Measurements from ENCODE around the gene RALGDS. TPM values are rescaled to one million over a fixed set of nuclear protein-coding genes. Genes with fewer than 3 reads are reported as not detected.

RALGDS gene
- total and polyA plus RNA-seq, 2 experiments from 2014 or later: 8.6 to 20.3 TPM

DNA sequence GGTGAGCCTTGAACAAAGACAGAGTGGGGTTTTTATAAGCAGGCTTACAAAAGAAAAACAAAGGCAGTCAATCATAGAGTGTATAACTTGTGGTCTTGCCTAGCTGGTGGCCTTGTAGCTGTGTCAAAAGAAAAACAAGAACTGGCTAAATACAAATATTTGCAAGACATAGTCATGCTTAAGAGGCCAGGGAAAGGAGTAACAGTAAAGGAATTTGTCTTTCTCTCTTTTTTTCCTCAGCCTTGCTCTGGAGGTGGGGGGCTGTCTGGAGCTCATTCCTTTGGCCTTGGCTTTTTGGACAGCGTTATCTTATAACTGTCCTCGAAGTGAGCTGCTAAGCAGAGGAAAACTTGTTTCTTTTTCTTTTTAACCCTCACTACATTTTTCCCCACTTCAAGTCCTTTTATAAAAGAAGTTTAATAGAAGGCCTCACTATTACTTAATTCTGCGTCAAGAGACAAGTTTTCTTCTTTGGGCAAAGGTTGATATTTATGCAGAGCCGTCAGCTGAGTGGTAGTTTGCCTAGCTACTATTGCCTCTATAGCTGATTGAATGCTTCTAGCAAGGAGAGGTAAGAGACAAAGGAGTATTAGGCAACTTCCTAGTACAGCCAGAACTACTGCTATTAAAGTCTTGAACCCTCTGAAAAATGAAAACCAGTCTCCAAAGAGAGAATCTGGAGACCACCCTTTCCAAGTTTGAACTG, 45.0 kb downstream of the RALGDS start (continued):
- TF ChIP-seq, protein P1, sequence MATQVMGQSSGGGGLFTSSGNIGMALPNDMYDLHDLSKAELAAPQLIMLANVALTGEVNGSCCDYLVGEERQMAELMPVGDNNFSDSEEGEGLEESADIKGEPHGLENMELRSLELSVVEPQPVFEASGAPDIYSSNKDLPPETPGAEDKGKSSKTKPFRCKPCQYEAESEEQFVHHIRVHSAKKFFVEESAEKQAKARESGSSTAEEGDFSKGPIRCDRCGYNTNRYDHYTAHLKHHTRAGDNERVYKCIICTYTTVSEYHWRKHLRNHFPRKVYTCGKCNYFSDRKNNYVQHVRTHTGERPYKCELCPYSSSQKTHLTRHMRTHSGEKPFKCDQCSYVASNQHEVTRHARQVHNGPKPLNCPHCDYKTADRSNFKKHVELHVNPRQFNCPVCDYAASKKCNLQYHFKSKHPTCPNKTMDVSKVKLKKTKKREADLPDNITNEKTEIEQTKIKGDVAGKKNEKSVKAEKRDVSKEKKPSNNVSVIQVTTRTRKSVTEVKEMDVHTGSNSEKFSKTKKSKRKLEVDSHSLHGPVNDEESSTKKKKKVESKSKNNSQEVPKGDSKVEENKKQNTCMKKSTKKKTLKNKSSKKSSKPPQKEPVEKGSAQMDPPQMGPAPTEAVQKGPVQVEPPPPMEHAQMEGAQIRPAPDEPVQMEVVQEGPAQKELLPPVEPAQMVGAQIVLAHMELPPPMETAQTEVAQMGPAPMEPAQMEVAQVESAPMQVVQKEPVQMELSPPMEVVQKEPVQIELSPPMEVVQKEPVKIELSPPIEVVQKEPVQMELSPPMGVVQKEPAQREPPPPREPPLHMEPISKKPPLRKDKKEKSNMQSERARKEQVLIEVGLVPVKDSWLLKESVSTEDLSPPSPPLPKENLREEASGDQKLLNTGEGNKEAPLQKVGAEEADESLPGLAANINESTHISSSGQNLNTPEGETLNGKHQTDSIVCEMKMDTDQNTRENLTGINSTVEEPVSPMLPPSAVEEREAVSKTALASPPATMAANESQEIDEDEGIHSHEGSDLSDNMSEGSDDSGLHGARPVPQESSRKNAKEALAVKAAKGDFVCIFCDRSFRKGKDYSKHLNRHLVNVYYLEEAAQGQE (IDR thresholded peaks at IDR 0.05; ENCODE audit: unreplicated experiment): no peak

DNA sequence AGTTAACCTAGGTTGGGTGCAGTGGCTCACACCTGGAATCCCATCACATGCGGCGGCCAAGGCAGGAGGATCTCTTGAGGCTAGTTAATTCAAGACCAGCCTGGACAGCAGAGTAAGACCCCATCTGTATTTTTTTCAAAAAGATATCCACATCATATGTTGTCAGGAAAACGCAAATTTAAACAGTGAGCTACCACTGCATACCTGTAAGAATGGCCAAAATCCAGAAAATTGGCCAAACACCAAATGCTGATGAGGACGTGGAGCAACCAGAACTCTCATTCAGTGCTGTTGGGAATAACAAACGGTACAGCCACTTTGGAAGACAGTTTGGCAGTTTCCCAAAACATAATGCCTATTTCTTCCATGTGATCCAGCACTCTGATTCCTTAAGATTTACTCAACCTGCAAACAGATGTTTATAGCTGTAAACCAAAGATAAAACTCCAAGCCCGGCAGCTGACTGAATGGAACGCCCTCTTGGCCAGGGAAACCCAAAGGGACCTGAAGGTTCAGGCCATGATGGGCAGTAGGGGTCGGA, 46.9 kb downstream of the RALGDS start:
- TF ChIP-seq, protein P2, sequence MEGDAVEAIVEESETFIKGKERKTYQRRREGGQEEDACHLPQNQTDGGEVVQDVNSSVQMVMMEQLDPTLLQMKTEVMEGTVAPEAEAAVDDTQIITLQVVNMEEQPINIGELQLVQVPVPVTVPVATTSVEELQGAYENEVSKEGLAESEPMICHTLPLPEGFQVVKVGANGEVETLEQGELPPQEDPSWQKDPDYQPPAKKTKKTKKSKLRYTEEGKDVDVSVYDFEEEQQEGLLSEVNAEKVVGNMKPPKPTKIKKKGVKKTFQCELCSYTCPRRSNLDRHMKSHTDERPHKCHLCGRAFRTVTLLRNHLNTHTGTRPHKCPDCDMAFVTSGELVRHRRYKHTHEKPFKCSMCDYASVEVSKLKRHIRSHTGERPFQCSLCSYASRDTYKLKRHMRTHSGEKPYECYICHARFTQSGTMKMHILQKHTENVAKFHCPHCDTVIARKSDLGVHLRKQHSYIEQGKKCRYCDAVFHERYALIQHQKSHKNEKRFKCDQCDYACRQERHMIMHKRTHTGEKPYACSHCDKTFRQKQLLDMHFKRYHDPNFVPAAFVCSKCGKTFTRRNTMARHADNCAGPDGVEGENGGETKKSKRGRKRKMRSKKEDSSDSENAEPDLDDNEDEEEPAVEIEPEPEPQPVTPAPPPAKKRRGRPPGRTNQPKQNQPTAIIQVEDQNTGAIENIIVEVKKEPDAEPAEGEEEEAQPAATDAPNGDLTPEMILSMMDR (conservative IDR thresholded peaks at IDR 0.05; ENCODE audit: low read depth in 2 of 2): no peak
- DNase-seq (ENCODE audit: low spot score): no peak
- Histone ChIP-seq H3K79me2 (replicated peaks; ENCODE audit: insufficient read depth) (no peaks in the 10 kb centered on the region), H3K4me2 (no peak overlapping the region), H3K4me1 (ENCODE audit: insufficient read depth) (no peaks in the 10 kb centered on the region), H3K9me2 (ENCODE audit: insufficient read depth) (no peaks in the 10 kb centered on the region), H4K20me1 (replicated peaks; ENCODE audit: insufficient read depth) (no peaks in the 10 kb centered on the region; the same call in 1 of the 2 replicates), H3K4me3 (no peak overlapping the region), H3F3A (replicated peaks; ENCODE audit: low read depth) (no peaks in the 10 kb centered on the region), H3K27me3 (ENCODE audit: insufficient read depth) (no peaks in the 10 kb centered on the region), H2AFZ (no peak overlapping the region), H3K27ac (ENCODE audit: low read depth) (no peak overlapping the region), H3K36me3 (ENCODE audit: insufficient read depth) (no peaks in the 10 kb centered on the region)
- H3K27me3 Mint-ChIP-seq (ENCODE audit: insufficient read depth, low read depth, poor library complexity): peaks cover 13% of the 10 kb centered on the region
- H3K4me1 Mint-ChIP-seq: peaks cover 5% of the 10 kb centered on the region; the same call in 2 of the 3 replicates
- no peak for ATAC-seq
- H3K27ac Mint-ChIP-seq: no peak overlapping the region
- H3K36me3 Mint-ChIP-seq (ENCODE audit: low read depth): peaks cover 9% of the 10 kb centered on the region
- H3K4me3 Mint-ChIP-seq: no peak overlapping the region
- H3K9me3 Mint-ChIP-seq: no peaks in the 10 kb centered on the region; the same call in 2 of the 3 replicates

DNA sequence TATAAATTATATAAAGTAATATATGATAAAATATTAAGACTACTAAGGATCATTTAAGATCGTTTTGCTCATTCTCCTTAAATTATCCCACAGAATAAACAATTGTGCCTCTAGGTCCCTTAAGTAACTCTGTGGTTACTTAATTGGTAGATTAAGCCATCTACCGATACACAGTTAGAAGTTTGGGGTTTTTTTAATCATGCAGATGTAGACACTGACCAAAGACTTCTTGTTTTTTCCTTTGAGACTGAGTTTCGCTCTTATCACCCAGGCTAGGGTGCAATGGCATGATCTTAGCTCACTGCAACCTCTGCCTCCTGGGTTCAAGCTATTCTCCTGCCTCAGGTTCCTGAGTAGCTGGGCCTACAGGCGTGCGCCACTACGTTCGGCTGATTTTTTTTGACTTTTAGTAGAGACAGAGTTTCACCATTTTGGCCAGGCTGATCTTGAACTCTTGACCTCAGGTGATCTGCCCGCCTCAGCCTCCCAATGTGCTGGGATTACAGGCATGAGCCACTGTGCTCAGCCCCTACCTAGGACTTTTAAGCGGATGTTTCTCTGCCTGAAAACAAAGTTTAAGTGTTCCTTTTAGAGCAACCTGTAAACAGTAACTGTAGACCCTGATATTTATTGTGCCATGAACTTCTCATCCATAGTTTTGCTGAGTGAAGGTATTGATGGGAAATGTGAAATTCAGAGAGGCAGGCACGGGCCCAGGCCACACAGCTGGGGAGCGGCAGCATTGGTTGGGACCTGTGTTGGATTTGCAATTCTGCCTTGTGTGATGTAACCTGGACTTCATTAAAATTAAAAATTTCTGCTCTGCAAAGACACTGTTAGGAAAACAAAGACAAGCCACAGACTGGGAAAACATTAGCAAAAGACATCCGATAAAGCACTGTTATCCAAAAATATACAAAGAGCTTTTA, 47.7 kb downstream of the RALGDS start:
- peaks cover 9% of the 10 kb centered on the region for H3K36me3 Mint-ChIP-seq (ENCODE audit: low read depth)
- no peak for DNase-seq (ENCODE audit: low spot score)
- no peak for ATAC-seq
- Histone ChIP-seq H3K36me3 (ENCODE audit: insufficient read depth) (no peaks in the 10 kb centered on the region), H2AFZ (no peak overlapping the region), H3K4me2 (no peak overlapping the region), H3F3A (replicated peaks; ENCODE audit: low read depth) (no peaks in the 10 kb centered on the region), H4K20me1 (replicated peaks; ENCODE audit: insufficient read depth) (no peaks in the 10 kb centered on the region; the same call in 1 of the 2 replicates), H3K27me3 (ENCODE audit: insufficient read depth) (no peaks in the 10 kb centered on the region), H3K4me3 (no peak overlapping the region), H3K9me2 (ENCODE audit: insufficient read depth) (no peaks in the 10 kb centered on the region), H3K4me1 (ENCODE audit: insufficient read depth) (no peaks in the 10 kb centered on the region), H3K27ac (ENCODE audit: low read depth) (no peak overlapping the region), H3K79me2 (replicated peaks; ENCODE audit: insufficient read depth) (no peaks in the 10 kb centered on the region)
- peaks cover 5% of the 10 kb centered on the region; the same call in 2 of the 3 replicates for H3K4me1 Mint-ChIP-seq
- peaks cover 13% of the 10 kb centered on the region for H3K27me3 Mint-ChIP-seq (ENCODE audit: insufficient read depth, low read depth, poor library complexity)
- H3K4me3 Mint-ChIP-seq: no peak overlapping the region
- H3K9me3 Mint-ChIP-seq: no peaks in the 10 kb centered on the region; the same call in 2 of the 3 replicates
- H3K27ac Mint-ChIP-seq: no peak overlapping the region
- TF ChIP-seq, protein P3, sequence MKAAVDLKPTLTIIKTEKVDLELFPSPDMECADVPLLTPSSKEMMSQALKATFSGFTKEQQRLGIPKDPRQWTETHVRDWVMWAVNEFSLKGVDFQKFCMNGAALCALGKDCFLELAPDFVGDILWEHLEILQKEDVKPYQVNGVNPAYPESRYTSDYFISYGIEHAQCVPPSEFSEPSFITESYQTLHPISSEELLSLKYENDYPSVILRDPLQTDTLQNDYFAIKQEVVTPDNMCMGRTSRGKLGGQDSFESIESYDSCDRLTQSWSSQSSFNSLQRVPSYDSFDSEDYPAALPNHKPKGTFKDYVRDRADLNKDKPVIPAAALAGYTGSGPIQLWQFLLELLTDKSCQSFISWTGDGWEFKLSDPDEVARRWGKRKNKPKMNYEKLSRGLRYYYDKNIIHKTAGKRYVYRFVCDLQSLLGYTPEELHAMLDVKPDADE (IDR thresholded peaks at IDR 0.05): no peak
- TF ChIP-seq JUNB (IDR thresholded peaks at IDR 0.05; ENCODE audit: unreplicated experiment) (no peak), CREB1 (CRISPR knock-in tag; IDR thresholded peaks at IDR 0.05; ENCODE audit: low read depth) (no peak), POLR2AphosphoS5 (IDR thresholded peaks at IDR 0.05; ENCODE audit: low read depth) (no peak)
- TF ChIP-seq, protein P1 (IDR thresholded peaks at IDR 0.05; ENCODE audit: unreplicated experiment): no peak
